Activated CD8-positive, alpha-beta memory T cell treated with anti-CD3 and anti-CD28 coated beads, Interleukin-2, amount 50 U/mL, for 4 hours (primary cell): ENCODE measurements around the gene EIF3C.
"Not testable (repeated sequence)": the region's sequence is repeated elsewhere in the genome, so short reads cannot be mapped to it uniquely, and the experiment has no call there.

Source experiments
- DNase-seq: peaks from one replicate; pipeline ENCODE4 v3.0.0-alpha.2; 2020

The EIF3C gene, protein sequence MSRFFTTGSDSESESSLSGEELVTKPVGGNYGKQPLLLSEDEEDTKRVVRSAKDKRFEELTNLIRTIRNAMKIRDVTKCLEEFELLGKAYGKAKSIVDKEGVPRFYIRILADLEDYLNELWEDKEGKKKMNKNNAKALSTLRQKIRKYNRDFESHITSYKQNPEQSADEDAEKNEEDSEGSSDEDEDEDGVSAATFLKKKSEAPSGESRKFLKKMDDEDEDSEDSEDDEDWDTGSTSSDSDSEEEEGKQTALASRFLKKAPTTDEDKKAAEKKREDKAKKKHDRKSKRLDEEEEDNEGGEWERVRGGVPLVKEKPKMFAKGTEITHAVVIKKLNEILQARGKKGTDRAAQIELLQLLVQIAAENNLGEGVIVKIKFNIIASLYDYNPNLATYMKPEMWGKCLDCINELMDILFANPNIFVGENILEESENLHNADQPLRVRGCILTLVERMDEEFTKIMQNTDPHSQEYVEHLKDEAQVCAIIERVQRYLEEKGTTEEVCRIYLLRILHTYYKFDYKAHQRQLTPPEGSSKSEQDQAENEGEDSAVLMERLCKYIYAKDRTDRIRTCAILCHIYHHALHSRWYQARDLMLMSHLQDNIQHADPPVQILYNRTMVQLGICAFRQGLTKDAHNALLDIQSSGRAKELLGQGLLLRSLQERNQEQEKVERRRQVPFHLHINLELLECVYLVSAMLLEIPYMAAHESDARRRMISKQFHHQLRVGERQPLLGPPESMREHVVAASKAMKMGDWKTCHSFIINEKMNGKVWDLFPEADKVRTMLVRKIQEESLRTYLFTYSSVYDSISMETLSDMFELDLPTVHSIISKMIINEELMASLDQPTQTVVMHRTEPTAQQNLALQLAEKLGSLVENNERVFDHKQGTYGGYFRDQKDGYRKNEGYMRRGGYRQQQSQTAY

DNA sequence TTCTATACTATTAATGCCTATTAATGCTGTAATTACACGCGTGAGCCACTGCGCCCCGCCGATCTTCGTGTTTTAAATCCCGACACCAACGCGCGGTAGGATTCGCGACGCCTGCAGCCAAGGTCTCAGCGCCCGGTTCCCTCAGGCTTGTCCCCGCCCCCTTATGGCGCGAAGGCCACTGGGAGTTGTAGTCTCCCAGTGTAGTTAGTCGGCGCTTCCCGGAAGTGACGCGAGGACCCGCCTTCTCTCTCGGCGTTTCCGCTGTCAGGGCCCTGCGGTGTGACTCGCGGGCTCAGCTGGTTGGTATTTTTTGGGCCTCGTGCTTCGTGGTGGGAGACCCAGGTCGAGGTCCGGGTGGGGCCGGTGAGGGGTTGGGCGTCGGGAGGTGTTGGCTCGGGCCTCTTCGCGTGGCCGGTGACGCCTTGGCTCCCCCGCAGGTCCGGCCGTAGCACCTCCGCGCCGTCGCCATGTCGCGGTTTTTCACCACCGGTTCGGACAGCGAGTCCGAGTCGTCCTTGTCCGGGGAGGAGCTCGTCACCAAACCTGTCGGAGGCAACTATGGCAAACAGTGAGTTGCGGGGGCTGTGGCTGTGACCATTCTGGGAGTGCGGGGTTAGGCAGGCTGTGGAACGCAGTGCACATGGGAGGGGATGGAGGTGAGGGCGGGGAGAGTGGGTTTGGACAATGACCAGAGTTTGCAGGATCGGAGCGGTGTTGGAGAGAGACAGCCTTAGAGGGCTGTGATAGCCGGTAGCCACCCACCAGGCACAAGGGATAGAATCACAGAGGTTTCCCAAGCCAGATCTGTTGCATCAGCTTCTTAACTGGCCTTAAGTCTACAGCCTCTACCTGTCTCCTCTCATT, at the start of gene EIF3C:
Gene EIF3C, plus strand, starts transcription at position 245 of the 864 bp plus-strand sequence. Its CDS starts 223 bp downstream, at position 468.
- DNase-seq = not testable (repeated sequence)

DNA sequence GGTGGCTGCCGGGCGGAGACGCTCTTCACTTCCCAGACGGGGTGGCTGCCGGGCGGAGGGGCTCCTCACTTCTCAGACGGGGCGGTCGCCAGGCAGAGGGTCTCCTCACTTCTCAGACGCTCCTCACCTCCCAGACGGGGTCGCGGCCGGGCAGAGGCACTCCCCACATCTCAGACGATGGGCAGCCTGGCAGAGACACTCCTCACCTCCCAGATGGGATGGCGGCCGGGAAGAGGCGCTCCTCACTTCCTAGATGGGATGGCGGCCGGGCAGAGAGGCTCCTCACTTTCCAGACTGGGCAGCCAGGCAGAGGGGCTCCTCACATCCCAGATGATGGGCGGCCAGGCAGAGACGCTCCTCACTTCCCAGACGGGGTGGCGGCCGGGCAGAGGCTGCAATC, 45.0 kb upstream of the EIF3C start:
- DNase-seq = not testable (repeated sequence)

DNA sequence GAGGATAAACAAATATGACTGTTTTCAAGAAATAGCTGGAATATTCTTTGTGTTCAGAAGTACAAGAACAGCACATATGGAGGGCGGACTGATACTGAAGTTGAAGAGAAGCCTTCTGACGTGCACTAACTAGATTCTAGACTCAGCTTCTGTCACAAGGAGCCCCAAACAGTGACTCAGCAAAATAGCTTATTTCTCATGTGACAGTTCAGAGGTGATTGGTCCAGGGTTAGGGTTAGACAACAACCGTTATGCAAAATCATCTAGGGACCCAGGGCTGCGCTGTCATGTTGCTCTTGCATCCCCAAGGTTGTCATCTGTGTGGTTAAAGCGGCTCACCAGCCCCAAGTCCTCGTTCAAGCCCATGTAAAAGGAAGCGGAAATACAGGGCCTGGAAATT, 43.8 kb upstream of the EIF3C start:
- not testable (repeated sequence) for DNase-seq

DNA sequence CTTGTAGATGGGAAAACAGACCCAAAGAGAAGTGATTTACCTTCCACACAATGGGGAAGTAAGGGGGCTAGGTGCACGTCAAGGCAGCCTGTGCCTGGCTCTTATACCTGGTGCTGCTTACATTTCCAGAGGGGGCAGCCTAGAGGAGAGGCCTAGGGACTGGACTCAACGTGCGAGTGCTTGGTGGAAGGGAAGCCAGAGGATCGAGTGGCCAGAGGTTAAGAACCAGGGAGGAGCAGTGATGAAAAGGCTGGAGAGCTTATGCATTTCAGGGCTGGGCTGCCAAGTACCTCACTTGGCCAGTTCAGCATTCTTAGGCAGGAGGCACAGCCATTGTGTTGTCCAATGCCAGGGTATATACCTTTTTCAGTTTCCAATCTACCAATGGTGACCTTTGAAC, 43.1 kb upstream of the EIF3C start:
- not testable (repeated sequence) for DNase-seq

DNA sequence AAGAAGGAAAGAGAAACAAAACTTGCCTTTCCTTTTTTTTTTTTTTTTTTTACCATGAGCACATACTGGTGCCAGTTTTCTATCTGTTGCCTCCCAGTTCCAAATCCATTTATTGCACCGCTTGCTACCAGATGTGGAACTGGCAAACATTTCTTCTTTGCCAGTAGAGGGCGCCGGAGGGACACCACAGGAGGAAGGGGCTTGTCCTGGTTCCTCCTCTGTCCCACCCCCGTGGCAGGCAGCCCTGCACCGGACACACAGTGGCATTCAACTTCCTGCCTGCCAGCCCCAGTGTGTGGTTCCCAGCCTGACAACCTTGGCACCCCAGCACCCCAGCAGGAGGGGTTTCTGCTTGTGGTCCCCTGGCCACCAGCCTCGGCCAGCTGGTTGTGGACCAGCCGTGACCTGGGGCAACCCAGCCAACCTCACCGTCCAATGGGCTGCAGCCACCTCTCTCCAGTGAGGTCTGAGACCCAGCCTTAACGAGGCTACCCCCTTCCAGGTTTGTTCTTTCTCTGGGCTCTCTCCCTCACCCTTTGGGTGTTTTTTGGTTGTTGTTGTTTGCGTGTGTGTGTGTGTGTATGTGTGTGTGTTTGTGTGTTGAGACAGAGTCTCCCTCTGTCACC, 22.8 kb upstream of the EIF3C start:
- DNase-seq = not testable (repeated sequence)

DNA sequence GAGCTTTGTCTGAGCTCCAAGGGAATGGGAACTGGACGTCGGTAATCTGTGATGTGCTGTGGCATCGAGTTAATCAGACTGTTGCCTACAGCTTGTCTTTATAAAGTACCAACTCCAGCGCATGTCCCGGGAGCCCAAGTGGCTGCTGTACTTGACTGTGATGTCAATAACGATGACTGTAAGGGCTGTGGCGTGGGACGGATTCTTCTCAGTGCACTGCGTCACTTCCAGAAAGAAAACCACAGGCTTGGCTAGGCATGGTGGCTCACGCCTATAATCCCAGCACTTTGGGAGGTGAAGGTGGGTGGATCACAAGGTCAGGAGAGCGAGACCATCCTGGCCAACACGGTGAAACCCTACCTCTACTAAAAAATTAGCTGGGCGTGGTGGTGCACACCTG, 21.8 kb upstream of the EIF3C start:
- DNase-seq = not testable (repeated sequence)

DNA sequence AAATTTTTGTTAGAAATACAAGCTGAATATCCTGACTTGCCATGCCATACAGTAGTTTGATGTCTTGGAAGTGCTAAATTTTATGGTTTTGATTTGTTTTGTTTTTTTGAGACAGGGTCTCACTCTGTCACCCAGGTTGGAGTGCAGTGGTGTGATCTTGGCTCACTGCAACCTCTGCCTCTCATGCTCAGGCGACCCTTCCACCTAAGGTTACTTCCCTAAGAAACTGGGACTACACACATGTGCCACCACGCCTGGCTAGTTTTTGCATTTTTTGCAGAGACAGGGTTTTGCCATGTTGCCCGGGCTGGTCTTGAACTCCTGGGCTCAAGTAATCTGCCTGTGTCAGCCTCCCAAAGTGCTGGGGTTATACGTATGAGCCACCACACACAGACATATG, 19.5 kb upstream of the EIF3C start:
- not testable (repeated sequence) for DNase-seq

DNA sequence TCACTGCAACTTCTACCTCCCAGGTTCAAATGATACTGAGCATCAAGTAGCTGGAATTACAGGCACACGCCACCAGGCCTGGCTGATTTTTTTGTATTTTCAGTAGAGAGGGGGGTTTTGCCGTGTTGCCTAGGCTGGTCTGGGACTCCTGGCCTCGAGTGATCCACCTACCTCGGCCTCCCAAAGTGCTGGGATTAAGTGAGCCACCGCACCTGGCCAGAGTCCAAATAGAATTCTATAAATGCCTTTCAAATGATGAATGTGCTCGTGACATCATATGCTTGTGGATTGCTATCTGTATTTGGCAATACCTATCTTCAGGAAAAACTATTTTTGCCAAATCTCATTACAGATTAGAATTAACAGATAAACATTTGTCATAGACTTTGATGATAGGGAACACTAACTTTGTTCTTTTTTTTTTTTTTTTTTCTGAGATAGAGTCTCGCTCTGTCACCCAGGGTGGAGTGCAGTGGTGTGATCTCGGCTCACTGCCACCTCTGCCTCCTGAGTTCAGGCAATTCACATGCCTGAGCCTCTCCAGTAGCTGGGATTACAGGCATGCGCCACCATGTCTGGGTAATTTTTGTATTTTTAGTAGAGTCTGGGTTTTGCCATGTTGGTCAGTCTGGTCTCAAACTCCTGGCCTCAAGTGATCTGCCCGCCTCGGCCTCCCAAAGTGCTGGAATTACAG, 17.9 kb upstream of the EIF3C start:
- DNase-seq = not testable (repeated sequence)

DNA sequence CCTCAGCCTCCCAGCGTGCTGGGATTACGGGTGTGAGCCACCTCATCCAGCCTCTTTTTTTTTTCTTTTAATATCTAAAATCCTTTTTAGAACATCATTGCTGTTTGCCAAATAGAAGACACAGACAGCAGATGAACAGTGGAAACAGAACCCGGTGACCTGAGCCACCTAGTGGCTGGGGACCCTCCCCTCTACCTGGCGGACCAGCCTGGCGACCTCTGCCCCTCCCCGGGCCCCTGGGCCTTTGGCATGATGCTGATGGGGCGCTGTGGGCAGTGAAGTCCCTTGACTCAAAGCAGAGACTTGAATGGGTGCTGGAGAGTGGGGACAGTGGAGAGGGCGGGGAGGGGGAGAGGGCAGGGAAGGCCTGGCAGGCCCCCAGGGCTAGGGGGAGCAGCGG, 11.5 kb upstream of the EIF3C start:
- DNase-seq = not testable (repeated sequence)

DNA sequence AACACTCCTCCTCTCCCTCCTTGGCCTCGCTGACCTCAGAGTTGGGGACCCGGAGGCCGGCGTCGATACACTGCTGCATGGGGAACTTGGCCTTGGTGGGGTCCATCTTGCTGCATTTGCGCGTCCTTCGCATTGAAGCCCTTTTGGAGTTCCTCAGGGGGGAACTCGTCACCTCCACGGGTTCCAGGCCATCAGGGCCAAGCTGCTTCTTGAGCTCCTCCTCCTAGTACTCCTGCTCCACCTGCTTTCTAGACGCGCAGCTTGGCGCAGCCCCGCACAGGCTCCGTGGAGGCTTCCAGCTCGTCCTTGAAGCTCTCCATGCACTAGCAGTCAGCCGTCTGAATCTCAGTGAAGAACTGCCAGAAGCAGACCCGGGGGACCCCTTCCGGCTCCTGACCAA, 10.9 kb upstream of the EIF3C start:
- not testable (repeated sequence) for DNase-seq

DNA sequence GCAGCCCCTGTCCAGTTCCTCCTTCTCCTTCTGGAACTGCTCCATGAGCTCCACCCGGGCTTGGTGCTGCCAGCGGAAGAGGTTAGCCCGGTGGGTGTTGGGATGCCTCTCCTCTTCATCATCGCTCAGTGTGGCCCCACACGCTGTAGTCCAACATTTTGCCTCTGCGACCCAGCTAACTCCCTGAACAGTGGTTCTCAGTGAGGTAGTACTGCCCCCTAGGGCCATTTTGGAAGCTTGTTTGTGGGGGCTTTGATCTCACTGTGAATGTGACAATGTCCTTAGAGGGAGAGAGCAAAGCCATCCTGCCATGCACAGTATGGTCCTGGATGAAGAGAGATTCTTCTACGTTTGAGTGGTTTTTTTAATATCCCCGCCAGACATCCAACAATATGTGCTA, 9.9 kb upstream of the EIF3C start:
- DNase-seq = not testable (repeated sequence)

DNA sequence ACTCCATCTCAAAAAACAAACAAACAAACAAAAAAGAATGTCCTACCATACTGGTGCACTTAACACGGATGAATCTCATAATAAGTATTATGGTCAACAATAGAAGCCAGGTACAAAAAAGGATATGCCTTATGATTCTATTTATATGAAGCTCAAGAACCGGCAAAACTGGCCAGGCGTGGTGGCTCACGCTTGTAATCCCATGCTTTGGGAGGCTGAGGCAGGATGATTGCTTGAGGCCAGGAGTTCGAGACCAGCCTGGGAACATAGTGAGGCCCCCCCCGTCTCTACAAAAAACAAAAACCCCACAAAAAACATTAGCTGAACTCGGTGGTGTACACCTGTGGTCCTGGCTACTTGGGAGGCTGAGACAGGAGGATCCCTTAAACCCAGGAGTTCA, 7.0 kb upstream of the EIF3C start:
- not testable (repeated sequence) for DNase-seq

DNA sequence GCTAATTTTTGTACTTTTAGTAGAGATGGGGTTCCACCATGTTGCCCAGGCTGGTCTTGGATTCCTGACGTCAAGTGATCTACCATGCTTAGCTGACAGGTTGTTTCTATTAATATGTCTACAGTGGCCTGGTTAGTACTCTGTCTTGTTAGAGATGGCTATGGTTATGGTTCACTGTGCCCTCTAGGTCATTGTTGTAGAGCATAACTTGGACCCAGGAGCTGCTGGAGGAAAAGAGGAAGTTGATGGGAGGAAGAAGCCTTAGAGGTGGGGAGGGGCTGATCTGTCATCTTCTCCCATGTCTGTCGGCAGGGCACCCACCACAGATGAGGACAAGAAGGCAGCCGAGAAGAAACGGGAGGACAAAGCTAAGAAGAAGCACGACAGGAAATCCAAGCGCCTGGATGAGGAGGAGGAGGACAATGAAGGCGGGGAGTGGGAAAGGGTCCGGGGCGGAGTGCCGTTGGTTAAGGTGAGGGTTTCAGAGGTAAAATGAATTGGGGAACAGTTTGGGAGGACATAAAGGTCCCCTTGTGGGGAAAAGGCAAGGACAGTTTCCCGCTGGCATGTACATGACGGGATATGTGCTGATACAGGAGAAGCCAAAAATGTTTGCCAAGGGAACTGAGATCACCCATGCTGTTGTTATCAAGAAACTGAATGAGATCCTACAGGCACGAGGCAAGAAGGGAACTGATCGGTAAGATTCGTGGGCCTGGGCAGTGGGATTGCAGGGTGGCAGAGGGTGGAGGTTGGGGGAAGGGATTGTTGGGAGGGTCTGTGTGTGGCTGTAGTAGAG, 11.8 kb downstream of the EIF3C start:
- not testable (repeated sequence) for DNase-seq

DNA sequence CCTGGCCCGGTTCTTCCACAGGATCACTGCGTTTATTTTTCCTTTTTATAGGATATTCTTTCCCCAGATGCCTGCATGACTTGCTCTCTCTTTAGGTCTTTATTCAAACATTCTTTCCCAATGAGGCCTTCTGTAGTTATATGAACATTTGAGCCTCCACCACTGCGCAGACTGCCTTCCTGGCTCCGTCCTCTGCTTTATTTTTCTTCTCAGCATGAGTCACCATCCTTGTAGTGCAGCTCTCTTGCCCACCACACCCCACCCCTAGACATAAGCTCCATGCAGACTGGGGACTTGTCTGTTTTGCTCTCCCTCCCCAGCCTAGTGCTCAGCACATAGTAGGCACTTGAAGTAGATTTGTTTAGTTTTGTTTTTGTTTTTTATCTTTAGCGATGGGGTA, 20.0 kb downstream of the EIF3C start:
- not testable (repeated sequence) for DNase-seq

DNA sequence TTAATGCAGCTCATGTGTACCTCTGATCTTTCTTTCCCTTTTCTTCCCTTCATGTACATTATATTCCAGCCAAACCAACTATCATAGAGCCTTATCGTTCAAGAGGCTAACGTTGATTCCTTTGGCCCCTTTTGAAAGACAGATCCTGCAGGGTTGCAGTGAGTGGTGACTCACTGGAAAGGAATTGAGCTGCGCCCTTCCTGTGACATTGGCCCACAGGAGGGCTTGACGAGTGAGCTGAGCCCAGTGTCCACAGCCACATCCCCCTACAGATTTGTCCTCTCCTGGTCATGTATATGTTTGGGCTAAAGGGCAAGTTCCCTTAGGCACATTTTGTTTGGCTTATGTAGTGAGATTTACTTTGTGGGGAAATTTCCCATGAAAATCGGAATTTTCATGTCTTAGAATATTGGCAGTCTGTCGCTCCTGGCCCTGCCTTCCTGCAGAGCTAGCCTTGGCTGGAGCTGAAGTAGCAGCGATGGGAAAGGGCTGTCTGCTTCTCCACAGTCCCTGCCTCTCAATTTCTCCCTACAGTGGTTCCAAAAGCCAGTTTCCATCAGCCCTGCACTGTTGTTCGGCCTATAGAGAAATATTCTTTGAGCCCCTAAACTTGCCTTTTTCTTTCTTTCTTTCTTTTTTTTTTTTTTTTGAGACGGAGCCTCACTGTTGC, 21.3 kb downstream of the EIF3C start:
- not testable (repeated sequence) for DNase-seq

DNA sequence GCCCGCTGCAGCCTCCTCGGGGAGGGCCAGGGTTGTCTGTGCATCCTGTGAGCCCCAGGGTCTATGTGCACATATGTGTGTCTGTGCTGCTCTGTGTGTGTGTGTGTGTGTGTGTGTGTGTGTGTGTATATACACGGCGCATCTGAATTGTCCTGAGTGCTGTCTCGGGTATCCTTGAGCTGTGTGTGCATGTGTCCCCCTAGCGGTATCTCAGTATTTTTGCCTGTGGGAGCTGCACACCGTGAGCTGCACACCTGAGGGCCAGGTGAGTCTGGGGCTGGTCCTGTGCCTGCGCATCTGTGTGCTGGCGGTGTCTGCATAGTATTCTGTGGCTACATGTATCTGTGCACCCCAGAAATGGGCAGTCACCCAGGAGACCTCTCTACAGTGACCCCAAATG, 28.5 kb downstream of the EIF3C start:
- DNase-seq = not testable (repeated sequence)

DNA sequence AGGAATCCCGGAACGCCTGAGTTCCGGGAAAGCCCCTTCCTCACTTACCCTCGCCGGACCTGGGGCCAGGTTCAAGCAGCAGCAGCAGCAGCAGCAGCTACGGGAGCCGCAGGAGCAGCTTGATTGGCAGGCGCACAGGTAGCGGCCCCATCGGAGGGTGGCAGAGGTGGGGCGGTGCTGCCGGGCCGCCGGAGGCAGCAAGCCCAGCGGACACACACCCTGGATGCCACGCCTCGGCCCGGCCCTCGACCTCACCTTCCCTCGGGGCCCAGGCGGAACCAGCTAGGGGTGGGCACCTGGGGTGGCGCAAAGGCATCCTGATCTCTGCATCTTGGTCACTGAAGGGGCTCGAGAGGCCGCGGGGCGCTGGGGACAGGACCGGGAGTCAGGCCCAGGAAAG, 29.4 kb downstream of the EIF3C start:
- not testable (repeated sequence) for DNase-seq

DNA sequence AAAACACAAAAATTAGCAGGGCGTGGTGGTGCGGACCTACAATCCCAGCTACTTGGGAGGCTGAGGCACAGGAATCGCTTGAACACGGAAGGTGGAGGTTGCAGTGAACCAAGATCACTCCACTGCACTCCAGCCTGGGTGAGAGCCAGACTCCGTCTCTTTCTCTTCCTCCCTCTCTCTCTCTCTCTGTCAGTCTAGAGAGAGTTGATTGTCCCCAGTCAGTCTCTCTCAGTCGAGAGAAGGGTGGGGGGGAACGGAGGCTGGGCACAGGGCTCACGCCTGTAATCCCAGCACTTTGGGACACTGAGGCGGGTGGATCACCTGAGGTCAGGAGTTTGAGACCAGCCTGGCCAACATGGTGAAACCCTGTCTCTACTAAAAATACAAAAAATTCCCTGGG, 30.0 kb downstream of the EIF3C start:
- DNase-seq = not testable (repeated sequence)

DNA sequence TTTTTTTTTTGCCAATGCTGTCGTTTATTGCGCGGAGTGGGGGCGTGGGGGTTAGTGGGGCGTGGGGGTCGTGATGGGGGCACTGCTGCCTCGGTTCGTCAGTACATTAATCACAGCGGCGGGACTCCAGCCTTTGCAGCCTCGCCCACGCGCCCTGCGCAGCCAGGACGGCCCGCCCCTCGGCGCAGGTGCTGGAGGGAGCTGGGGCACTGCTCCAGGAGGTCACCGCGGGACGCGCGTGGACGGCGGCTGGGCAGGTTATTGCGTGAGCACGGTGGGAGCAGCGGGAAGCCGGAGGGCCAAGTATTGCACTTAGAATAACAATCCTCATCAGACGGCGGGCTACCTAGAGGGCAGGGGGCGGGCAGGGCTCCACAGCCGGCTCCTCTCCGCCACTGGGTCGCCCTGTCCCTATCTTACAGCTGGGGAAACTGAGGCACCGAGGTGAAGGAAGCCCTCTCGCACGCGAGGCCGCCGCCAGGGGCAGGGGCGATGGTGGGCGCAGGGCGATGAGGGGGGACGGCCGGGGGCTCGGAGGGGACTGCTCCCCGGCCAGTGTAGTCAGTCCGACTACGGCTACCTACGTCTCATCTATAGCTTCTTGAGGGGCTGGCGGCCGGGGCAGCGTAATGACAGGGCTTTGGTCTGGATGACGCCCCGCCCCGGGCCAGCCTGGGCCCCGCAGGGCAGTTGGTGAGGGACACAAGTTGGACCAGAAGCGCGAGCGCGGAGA, 35.5 kb downstream of the EIF3C start:
- DNase-seq = not testable (repeated sequence)
